Measurements from ENCODE around the gene PTPN1. TPM values are rescaled to one million over a fixed set of nuclear protein-coding genes. Genes with fewer than 3 reads are reported as not detected.
"Not testable (repeated sequence)": the region's sequence is repeated elsewhere in the genome, so short reads cannot be mapped to it uniquely, and the experiment has no call there.

PTPN1 gene
- total RNA-seq, 1 donor from 2014 or later: 20.7 TPM

GRCh38 chr20:50610212-50610718, 100.1 kb downstream of the PTPN1 start:
- DNase-seq: no peak

GRCh38 chr20:50611128-50611810, 101.1 kb downstream of the PTPN1 start:
- no peak for DNase-seq

GRCh38 chr20:50613438-50614169, 103.4 kb downstream of the PTPN1 start:
- no peak for DNase-seq

GRCh38 chr20:50615407-50615806, 105.2 kb downstream of the PTPN1 start:
- DNase-seq: no peak

GRCh38 chr20:50617022-50617421, 106.8 kb downstream of the PTPN1 start:
- no peak for DNase-seq

GRCh38 chr20:50618537-50618936, 108.4 kb downstream of the PTPN1 start:
- no peak for DNase-seq

- not testable (repeated sequence) for DNase-seq
Measured at GRCh38 chr20:50620459-50620858, 110.3 kb downstream of the PTPN1 start.

GRCh38 chr20:50621068-50621665, 111.0 kb downstream of the PTPN1 start:
- DNase-seq: no peak

GRCh38 chr20:50624351-50625016, 114.3 kb downstream of the PTPN1 start:
- no peak for DNase-seq

- peak; percentile 60 for DNase-seq
Measured at GRCh38 chr20:50625986-50626677, 115.9 kb downstream of the PTPN1 start.

GRCh38 chr20:50627747-50628146, 117.6 kb downstream of the PTPN1 start:
- DNase-seq: no peak

- DNase-seq: peak; percentile 89
Measured at GRCh38 chr20:50628332-50628731, 118.1 kb downstream of the PTPN1 start.

- no peak for DNase-seq
Measured at GRCh38 chr20:50628853-50629669, 118.9 kb downstream of the PTPN1 start.

GRCh38 chr20:50629670-50630045, 119.5 kb downstream of the PTPN1 start:
- no peak for DNase-seq

GRCh38 chr20:50630578-50631263, 120.5 kb downstream of the PTPN1 start:
- no peak for DNase-seq

- DNase-seq: no peak
Measured at GRCh38 chr20:50632236-50632635, 122.1 kb downstream of the PTPN1 start.

- DNase-seq: no peak
Measured at GRCh38 chr20:50632701-50633100, 122.5 kb downstream of the PTPN1 start.

- no peak for DNase-seq
Measured at GRCh38 chr20:50633361-50633760, 123.2 kb downstream of the PTPN1 start.

GRCh38 chr20:50634191-50634590, 124.0 kb downstream of the PTPN1 start:
- DNase-seq: no peak
